Activated CD4-positive, alpha-beta T cell treated with anti-CD3 and anti-CD28 coated beads, Interleukin-10, Interleukin-2, amounts not matched to agents 100 ng/mL and 50 ng/mL, durations not matched to agents 16 hours and 8 hours (primary cell): ENCODE results near the gene SEC16B.

Source experiments
- DNase-seq: peaks from one replicate; pipeline ENCODE4 v3.0.0-alpha.2; 2020

Gene SEC16B

DNA sequence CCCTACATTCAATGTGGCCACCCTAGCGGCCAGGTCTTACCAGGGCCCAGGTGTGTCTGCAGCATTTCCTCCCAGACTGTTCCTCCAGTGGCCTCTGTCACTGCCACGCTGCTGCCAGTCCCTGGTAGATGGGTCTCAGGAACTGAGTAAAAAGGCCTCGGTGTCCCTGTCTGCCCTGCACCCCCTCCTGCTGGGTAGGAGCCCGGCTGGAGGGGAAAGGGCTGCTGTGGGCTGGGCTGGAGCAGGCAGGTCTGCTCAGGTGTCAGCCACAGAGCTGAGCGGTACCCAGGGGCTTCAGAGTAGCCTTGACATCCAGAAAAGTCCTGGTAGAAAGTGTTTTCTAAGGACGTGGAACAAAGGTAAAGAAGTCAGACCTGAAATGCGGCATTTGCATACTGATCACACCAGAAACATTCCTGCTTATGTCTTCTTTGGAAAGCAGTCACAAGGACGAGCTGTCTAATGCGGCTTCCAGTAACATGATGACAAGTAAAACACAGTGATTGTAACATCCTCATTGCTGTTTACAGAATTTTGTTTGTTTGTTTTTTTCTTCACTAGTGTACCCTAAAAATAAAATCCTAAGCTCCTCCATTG is 32.6 kb downstream of the SEC16B start:
- DNase-seq = no peak

DNA sequence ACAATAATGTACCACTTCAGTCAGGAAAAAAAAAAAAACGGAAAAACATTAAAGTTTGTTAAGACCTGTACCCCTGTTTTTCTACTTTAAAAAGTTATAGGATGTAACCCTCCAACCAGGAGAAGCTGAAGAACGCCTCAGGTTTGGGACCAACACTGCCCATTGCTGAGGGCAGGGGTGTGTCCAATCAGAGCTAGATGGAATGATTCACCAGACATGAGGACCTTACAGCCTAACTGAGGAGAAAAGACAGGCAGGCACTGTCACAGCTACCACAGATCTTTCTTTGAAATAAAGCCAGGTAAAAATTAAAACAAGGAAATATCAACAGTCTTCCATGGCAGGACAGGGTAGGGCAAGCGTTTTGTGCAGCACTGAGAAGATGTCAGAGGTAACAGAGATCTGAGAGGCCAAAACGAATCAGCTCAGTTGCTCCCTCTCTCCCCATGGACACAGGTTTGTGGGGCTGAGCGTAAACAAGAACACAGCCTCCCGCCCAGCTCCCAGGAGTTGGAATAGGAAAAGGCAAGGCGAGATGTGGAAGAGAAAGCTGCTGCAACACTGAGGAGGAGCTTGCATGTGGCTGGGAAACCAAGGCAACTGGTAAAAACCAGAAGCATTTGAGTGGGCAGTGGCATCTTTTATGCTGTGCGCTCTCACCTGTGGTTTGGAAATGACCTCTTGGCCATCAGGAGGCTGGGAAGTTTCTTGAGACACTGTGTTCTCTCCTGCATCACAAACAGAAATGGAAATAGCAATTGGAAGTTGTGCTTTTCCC is 34.0 kb downstream of the SEC16B start:
- DNase-seq = no peak

- DNase-seq = no peak
Observed at GRCh38 chr1:177934927-177935326, 34.9 kb downstream of the SEC16B start.

DNA sequence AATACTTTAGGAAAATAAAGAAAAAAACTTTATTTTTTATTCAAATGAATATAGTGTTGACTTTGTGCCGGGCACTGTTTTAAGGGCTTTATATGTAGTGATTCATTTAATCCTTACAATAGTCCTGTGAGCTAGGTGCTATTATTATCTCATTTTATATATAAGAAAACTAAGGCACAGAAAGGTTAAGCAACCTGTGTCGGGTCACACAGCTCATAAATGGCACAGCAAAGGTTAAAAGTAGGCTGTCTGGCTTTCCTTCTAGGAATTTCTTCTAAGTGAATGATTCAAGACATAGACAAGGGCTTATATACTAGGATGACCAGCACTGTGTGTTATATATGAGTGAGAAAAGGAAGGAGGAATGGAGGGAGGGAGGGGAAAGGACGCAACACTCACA is 35.4 kb downstream of the SEC16B start:
- no peak for DNase-seq

DNA sequence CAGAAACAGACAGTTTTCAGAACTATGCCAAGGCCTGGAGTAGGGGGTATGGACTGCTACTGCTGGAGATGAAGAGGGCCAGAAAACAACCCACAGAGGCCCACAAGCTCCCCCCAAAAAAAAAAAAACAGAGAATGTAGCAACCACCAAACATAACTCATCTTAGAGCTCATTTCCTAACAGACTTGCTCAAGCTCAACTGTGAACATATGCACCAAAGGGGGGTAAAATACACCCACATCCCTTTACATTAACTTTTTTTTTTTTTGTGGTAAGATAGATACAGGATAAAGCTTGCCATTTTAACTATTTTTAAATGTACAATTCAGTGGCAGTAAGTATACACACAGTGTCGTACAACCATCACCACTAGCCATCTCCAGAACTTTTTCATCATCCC is 36.0 kb downstream of the SEC16B start:
- DNase-seq = no peak

DNA sequence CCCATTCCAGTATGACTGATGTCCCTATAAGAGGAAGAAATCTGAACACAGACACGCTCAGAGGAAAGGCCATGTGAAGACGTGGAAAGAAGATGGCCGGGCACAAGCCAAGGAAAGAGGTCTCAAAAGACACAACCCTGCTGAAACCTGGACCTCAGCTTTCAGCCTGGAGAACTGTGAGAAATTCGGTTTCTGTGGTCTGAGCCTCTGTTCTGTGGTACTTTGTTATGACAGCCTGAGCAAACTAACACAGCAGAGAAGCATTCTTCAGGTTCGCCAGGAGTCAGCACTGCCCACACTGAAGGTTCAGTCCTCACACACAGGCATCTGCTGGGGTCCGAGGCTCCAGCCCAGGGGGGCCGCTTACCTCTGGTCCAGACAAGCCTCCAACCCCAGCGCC is 37.7 kb downstream of the SEC16B start:
- no peak for DNase-seq

- no peak for DNase-seq
Observed at GRCh38 chr1:177928952-177929351, 40.9 kb downstream of the SEC16B start.

GRCh38 chr1:177928194-177928593 is 41.7 kb downstream of the SEC16B start:
- no peak for DNase-seq

DNA sequence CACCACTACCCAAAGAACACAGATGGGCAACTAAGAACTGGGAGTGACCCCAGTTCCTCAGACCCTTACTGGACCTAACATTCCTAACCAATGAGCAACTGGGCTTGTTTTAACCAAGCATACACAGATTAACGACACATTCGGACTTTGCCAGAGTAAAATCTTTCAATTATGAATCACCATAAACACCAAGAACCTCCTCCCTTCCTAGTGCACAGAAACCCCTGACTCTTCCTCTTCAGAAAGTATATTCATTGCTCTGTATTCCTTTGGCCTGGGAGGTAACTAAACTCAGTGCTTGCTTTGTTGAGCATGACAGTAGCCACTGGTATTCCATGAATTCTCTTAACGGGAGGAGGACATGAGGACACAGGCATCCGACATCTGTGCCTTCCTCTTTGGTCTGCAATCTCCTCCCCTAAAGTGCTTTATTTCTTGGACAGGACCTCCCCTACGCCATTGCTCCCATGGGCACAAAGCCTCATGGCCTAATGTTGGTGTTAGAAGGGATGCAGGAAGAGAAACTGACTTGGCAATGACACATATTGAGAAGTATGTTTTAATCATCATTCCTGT is 42.7 kb downstream of the SEC16B start:
- no peak for DNase-seq

DNA sequence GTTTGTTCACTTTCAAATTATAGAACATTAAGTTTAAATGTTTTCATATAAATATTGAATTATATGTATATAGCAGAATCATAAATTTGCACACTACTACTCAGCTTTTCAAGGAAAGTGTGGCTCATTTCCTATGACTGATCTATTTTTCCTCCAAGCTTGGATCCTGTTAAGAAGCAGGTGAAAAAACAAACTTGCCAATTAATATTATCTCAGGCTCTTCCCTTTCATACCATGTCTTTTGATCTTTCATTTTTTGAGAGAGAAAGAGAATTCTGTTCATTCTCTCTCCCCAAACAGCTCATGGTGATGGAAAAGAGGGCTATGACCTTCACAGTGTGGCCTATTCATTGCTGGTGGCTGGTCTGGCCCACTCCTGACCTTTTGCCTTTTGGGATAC is 43.7 kb downstream of the SEC16B start:
- no peak for DNase-seq

- DNase-seq = no peak
Observed at GRCh38 chr1:177925006-177925405, 44.9 kb downstream of the SEC16B start.

- DNase-seq = no peak
Observed at GRCh38 chr1:177923441-177923840, 46.4 kb downstream of the SEC16B start.

GRCh38 chr1:177922209-177922608 is 47.6 kb downstream of the SEC16B start:
- DNase-seq = no peak

GRCh38 chr1:177921590-177921989 is 48.3 kb downstream of the SEC16B start:
- DNase-seq = no peak

DNA sequence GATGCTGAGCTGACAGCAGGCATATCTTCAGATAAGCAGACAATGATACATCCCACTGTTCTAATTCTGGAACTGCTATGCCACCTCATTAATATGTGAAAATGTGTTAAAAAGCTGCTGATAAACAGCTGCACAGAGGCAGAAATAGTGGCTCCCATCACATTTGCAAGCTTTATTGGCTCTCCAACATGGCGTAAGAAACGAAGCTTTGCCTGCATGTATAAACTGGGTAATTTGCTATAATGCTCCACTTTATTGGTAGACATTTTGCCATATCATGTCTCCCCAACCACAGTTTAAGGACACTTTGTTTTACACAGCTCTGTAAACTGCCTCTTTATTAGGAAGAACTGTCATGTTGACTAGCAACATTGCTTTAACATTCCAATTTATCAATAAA is 49.8 kb downstream of the SEC16B start:
- DNase-seq = no peak

DNA sequence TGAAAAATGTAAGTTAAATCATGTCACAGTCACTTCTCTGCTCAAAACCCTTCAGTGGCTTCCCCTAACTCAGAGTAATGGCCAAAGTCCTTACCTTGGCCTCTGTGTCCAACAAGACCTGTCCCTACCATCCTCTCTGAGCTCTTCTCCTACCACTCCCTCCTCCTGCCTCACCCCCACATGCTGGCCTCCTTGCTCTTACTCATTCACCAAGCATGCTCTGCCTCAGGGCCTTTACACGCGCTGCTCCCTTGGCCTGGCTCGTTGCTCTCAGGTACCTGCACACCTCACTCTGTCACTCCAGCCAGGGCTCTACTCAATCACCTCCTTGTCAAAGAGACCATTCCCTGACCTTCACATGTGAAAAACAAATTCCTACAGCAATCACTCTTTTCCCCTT is 54.2 kb downstream of the SEC16B start:
- DNase-seq = no peak

GRCh38 chr1:177914603-177915002 is 55.3 kb downstream of the SEC16B start:
- no peak for DNase-seq

- no peak for DNase-seq
Observed at GRCh38 chr1:177913762-177914540, 55.9 kb downstream of the SEC16B start.

- DNase-seq = no peak
Observed at GRCh38 chr1:177912991-177913390, 56.9 kb downstream of the SEC16B start.

DNA sequence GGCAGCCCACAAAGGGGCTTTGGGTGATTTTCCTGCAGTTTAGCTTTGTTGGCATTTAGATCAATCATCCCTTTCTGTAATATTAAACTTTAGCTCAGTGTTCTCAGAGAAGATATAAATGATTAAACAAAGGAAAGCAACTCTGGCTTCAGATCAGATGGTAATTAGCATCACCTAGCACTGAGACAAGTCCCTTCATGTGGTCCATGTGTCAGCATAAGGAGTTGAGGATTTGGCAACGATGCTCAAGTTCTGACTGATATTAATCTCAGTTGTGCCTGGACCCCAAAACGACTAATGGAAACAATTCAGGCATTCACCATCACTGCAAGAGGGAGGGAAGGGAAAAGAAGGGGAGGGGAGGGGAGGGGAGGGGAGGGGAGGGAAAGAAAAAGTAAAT is 60.4 kb downstream of the SEC16B start:
- no peak for DNase-seq

GRCh38 chr1:177907000-177907399 is 62.9 kb downstream of the SEC16B start:
- DNase-seq = no peak

GRCh38 chr1:177905686-177906085 is 64.2 kb downstream of the SEC16B start:
- DNase-seq = no peak

- DNase-seq = no peak
Observed at GRCh38 chr1:177902266-177902665, 67.6 kb downstream of the SEC16B start.
